SKM-1 (cell line): ENCODE measurements around the gene TMEM116.
"Not testable (repeated sequence)": the region's sequence is repeated elsewhere in the genome, so short reads cannot be mapped to it uniquely, and the experiment has no call there.

Source experiments
- DNase-seq: peaks from one replicate; lab custom pipeline; 2025; ENCODE audit not compliant: unreplicated experiment; lab: John Stamatoyannopoulos, UW

Gene TMEM116

DNA sequence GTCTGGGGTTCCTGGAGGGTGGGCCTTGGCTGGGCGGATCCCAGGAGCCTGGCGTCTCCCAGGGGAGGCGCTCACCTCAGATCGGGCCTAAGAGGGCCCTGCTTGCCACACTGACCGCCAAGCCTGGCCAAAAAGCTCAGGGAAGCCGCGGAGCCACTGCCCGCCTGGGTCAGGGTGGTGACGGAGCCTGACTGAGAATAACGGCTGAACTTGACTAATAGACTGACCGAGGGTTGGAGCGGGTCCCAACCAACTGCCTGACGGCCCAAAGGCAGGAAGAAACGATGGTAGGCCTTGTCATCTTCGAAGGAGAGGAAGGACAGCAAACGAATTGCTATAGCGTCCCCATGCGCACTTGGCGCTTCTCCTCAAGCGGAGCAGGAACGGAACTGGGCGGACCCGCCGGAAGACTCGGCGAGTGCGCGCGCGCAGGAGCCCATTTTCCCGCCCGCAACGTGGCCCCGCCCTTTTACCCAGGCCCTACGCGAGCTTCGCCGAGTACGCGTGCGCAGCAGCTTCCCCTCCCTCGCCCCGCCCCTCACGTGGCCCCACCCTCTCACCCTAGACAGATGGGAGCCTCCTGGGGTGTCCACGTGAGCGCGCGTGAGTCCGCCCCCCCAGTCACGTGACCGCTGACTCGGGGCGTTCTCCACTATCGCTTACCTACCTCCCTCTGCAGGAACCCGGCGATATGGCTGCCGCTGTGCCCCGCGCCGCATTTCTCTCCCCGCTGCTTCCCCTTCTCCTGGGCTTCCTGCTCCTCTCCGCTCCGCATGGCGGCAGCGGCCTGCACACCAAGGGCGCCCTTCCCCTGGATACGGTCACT is at the start of gene TMEM116, which contains the start of gene ERP29:
Gene TMEM116 (minus strand): TSS at position 391 of the 826 bp plus-strand sequence. CDS start 7,895 bp downstream, outside the sequence.
Gene ERP29 (plus strand): TSS at position 652 of the 826 bp plus-strand sequence. CDS start 40 bp downstream, at position 692.
- DNase-seq, result peak; percentile 69

DNA sequence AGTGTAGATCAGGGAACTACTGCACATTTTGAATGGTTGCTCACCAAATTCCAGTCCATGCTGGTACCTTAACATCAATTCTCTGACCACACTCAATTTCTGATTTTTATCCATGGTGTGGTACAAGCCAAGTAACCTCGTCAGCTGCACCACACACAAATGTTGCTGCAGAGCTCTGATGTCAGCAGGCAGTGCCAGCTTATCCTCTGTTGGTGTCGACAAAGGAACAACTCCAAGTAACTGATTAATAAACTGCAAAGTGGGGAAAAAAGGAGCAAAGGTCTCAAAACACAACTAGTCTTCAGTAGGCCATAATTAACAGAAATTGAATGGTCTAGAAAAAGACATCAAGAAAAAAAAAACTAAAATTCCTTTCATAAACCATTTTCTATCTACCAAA is 48.2 kb upstream of the TMEM116 start:
- no peak for DNase-seq

DNA sequence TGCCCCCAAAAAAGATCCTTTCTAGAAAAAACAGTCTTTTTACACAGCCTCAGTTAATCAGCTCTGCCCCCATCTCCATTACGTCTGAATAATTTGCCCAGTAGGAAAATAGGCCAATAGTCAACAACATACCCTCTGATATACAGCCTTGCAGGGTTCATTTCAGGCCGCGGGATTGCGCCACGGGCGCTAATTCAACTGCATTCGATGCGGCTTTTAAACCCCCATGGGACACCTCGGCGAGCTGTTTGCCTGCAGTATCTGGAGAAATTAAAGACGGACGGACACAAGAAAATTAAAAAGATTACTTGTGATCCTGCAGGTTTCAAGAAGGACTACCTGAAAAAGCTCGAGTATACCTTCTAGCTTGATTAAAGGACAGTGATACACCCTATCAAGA is 36.4 kb upstream of the TMEM116 start:
- no peak for DNase-seq

DNA sequence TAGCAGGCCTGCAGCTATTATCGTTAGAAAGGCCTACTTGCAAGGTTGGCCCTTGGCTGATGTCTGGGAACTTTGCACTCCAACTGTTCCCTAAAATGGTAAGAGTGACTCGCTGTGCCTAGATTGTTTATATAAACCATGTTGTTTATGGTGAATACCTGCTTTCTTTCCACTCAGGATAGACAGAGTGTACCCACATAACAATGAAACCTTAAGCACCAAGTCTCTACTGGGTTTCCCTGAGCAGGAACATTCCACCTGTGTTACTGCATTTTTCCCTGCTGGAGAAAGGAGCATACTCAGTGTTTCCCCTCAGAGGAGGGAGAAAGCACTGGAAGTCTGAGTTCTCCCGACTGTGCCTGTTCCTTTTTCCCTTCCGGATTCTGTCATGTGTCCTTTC is 33.0 kb upstream of the TMEM116 start:
- no peak for DNase-seq

DNA sequence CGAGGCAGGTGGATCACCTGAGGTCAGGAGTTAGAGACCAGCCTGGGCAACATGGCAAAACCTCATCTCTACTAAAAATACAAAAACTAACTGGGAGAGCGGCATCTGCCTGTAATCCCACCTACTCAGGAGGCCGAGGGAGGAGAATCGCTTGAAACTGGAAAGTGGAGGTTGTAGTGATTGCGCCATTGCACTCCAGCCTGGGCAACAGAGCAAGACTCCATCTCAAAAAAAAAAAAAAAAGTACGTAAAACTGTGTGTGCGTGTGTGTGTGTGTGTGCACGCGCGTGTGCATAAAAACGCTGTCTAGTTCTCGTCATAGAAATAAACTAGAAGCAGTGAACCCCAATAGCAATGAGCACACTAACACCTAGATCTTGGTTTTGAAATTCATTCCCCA is 23.6 kb upstream of the TMEM116 start:
- DNase-seq, result not testable (repeated sequence)

DNA sequence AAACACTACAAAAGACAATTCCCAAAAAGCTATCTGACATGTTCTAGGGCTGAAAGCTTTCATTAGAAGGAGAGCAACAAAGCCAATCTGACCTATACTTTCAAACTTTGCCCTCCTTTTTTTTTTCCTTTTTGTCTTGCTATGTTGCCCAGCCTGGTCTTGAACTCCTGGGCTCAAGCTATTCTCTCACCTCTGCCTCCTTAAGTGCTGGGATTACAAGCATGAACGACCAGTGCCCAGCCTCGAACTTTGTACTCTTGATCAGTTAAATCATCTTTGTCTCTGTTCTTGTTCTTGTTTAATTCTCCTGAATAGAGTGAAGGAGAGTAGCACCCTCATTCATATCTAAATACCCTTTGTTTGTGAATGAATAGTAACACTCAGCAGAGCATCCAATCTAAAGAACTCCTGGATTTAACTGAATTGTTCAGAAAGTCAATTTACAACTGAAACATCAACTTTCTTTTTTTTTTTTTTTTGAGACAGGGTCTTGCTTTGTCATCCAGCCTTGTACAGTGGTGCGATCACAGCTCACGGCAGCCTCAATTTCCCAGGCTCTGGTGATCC is 22.3 kb upstream of the TMEM116 start:
- DNase-seq, result no peak

DNA sequence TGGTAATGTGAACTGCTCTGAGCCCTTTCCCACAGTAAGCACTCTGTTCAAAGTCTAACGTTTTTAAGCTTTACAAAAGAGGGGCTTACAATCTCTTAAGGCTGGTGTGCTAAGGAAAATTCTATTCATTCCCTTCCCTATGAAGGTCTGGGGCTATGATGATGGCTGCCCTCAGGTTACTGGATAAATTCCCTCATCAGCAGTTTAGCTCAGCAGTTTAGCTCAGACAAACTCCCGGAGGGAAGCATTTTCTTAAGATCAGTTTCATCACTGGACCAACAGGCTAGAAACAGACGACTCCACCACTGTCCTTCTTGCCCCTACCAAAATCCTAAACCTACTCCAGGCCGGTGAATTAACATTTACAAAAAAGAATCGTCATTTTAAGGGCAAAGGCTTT is 19.3 kb upstream of the TMEM116 start:
- no peak for DNase-seq

DNA sequence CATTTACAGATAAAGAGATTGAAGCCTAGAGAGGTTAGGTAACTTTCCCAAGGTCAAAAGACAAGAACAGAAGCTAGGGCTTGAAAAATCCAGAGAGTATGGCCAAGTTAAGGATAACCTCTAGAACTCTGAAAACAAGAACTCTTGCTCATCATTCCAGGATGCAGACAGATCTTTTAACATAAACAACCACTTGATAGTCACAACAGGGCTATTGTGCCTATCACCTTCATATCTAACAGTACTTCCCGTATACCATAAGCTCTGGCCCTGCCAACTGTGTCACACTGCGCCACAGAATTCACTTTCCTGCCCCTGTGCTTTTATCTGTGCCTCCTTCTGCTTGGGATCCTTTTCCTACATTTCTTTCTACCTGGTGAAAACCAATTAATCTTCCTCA is 18.5 kb upstream of the TMEM116 start:
- no peak for DNase-seq

DNA sequence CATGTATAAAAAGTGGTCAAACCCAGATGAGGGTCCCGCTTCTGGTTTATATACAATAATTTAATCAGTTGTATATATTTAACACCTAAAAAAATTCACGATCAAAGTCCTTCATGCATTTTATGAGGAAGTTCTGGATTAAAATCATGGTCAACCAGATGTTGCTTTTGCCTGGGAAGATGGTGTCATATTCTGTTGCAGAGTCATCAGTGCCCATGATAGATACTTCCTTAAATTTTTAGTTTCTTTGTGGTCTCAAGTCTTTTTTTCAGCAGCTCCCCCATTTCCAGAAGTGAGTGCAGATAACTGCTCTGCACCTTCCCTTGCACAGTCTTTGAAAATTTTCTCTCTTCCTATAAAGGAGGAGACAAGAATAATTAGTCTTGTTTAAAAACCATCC is 16.3 kb upstream of the TMEM116 start:
- DNase-seq, result no peak

DNA sequence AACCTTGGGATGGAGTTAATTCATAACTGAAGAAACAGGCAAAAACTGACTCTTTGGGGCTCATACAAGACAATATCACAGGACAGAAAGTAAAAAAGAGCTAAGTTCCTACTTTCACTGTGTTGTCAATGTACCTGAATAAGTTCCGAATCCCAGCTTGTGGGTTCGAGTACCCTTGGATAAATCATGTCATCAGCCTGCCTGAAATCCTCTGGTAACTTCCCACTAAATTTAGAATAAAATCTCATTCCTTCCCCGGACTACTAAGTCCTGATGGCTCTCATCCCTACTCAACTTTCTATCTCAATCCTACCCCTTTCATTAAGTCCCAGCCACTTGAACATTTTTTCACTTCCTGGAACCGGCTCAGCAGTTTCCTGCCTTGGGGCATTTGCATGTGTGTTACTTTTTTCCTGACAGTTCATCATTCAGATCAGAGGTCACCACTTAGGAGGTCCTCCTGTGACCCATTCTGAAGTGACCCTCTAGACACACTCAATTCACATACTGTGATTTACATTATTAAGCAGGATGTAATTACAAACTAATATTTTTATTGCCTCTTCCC is 12.9 kb upstream of the TMEM116 start:
- DNase-seq, result no peak

DNA sequence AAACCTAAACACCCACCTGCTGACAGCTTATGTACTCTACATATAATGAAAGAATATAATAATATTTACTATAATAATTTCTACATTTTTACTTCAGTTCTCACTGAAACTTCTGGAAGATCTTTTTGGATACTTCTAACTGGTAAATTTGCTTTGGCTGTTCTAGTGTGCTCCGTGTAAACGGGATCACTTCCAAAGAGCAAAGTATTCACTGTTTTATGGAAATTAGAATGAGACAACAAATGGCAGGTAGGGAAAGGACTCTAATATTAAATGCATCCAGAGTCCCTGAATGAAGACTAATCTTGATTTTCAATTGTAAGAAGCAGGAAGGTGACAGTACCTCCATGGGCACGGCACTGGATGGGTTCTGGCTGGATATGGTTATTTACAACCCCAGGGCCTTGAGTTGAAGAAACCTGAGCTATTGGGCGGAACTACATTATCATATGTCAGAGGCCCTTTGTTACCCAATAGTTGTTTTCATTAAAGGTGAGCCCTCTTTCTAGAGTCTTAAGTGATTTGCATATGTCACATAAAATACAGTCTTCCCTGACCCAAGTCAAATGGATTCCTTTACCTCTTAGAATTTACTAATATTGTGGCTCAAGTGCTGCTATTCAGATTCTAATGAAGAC is 10.9 kb upstream of the TMEM116 start:
- no peak for DNase-seq

DNA sequence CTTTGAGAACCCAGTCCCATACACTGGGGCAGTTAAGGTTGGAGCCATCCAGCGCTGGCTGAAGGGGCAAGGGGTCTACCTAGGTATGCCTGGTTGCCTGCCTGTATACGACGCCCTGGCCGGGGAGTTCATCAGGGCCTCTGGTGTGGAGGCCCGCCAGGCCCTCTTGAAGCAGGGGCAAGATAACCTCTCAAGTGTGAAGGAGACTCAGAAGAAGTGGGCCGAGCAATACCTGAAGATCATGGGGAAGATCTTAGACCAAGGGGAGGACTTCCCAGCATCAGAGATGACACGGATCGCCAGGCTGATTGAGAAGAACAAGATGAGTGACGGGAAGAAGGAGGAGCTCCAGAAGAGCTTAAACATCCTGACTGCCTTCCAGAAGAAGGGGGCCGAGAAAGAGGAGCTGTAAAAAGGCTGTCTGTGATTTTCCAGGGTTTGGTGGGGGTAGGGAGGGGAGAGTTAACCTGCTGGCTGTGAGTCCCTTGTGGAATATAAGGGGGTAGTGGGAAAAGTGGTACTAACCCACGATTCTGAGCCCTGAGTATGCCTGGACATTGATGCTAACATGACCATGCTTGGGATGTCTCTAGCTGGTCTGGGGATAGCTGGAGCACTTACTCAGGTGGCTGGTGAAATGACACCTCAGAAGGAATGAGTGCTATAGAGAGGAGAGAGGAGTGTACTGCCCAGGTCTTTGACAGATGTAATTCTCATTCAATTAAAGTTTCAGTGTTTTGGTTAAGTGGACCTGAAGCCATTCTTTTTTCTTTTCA is 9.5 kb upstream of the TMEM116 start:
- DNase-seq, result no peak

DNA sequence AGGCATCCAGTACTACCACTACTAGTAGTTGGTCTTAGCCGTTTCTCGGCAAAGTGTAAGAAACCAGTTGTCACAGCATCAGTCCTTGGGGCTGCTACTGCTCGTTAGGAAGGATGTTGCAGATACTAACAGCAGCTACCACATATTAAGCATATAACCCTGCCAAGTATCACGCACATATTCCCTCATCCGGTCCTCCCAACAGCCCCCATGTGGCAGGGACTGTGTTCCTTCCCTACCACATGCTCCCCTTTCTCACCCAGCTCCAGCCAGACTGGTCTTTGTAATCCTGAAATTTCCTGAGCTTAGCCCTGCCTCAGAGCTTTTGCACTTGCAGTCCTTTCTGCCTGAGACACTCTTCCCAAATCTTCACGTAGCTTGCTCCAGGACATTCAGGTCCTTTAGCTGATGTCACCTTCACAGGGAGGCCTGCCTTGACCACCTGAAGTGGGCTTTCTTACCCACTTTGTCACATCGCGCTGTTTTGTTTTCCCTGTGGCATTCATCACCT is 8.0 kb upstream of the TMEM116 start:
- no peak for DNase-seq

DNA sequence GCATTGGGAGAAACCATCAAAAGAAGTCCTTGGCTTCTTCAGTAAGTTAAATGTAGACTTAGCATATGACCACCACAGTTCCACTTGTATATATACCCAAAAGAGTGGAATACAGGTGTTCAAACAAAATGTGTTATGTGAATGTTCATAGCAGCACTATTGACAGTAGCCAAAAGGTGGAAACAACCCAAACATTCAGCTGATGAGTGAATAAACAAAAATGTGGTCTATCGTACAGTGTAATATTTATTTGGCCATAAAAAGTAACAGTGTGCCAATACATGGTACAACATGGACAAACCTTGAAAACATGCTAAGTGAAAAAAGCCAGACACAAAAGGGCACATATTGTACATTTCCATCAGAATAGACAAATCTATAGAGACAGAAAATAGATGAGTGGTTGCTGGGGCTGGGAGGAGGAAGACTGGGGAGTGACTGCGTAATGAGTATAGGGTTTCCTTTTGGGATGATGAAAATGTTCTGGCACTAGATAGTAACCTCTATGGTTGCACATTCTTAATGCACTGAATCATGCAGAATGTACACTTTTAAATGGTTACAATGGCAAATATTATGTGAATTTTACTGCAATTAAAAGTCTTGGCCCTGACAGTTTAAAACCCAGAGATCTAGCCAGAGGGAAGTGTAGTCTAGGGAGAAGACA is 5.7 kb upstream of the TMEM116 start:
- no peak for DNase-seq

DNA sequence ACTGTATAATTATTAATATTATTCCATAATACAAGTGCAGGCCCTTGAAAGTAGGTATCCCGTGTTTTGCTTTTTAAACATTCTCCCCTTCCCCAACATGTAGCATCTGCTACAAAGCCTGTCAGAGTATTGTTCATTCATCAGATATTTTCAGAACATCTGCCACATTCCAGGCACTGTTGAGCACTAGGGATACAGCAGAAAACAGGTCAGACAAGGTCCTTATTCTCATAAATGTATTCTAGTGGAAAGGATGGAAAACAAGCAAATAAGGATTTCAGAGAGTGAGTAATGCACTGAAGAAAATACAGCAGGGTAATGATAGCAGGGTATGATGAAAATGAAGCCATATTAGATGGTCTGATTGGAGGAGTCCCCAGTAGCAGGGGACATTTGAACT is 4.1 kb upstream of the TMEM116 start:
- no peak for DNase-seq

DNA sequence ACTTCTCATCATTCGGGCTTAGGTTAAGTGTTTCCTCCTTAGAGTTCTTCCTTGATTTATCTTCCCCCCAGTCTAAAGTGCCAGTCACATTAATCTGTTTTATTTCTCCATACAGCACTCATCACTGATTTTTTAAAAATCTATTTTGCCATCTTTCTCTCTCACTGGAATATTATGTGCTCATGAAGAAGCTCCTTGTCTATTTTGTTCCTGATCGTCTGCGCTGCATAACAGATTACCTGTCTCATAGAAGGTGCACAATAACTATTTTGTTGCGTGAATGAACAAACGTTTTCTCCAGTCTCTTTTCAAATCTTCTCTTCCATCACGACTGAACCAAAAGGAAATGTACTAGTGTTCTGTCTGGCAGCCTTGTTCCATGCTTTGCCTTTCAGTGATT is 3.0 kb upstream of the TMEM116 start:
- no peak for DNase-seq

DNA sequence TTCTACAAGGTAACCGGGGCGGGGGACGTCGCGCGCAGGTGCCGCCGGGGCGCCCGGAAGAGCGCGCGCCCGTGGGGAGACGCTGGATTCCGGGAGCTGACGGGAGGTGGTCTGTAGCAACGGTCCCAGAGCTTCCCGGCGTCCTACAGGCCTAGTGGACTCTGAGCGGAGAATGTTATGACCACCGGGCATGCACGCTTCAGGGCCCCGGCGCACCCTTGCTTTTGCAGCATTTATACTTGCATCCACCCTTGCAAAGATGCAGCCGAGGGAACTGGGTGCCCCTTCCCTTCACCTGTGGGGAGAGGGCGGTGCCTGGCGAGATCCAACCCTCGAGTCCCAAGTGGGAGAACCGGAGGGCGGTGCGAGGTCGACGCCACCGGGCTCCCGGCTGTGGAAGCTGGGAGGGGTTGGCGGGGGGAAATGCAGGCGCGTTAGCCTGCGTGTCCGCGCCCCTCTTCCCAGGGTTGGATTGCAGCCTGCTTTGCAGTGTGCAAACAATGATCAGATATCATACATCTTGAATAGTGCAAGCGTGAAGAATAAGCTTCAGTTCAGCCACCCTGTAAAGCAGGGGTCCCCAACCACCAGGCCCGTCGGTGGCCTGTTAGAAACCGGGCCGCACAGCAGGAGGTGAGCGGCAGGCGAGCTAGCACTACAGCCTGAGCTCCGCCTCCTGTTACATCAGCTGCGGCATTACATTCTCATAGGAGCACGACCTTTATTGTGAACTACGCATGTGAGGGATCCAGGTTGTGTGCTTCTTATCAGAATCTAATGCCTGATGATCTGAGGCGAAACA is 837 bp upstream of the TMEM116 start:
- no peak for DNase-seq

DNA sequence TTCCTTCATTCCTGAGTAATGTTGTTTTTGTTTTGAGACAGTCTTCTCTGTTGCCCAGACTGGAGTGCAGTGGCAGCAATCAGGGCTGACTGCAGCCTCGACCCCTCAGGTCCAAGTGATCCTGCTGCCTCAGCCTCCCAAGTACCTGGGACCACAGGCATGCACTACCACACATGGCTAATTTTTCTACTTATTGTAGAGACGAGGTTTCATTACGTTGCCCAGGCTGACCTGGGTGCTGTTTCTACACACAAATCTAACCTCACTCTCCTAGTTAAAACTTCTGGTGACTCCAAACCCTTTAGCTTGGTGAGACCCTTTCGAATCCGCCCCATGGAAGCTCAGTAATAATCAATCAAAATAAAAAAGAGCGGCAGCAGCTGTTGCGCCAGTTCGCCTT is 1.3 kb downstream of the TMEM116 start:
- DNase-seq, result no peak
